ENCODE results near the gene PCNX3. TPM values are rescaled to one million over a fixed set of nuclear protein-coding genes. Genes with fewer than 3 reads are reported as not detected.

PCNX3 gene
- total RNA-seq, 4 donors from 2014 or later = 24.0 to 40.0 (median 30.9) TPM

- peaks cover 45 to 86% (median 59%) of the 10 kb centered on the region in 3 donors for H3K4me1 ChIP-seq
- TF ChIP-seq POLR2A (IDR thresholded peaks at IDR 0.05) = no peak
- peak in 3 of 6 experiments; percentile 16 to 38 (median 32) for TF ChIP-seq CTCF (IDR thresholded peaks at IDR 0.05)
- DNase-seq = no peak
- H3K4me3 ChIP-seq = peak overlapping the region; percentile 80 to 92 (median 84)
- 8 to 27% methylated on average over 2 to 7 of the region's 11 CpGs for WGBS, 2 donors
- no peaks in the 10 kb centered on the region for H3K9me3 ChIP-seq
- intact Hi-C loops (cut with DNase I) = loop anchor here (5.0 kb wide), 1 partner anchor 35 kb away; no protein-coding TSS in a partner anchor
- H3K27ac ChIP-seq = peak overlapping the region; percentile 96 to 99 (median 98)
- H3K27me3 ChIP-seq = no peaks in the 10 kb centered on the region
- H3K36me3 ChIP-seq = peaks cover 0 to 15% (median 0%) of the 10 kb centered on the region in 3 donors
These were observed 43.6 kb upstream of the PCNX3 start for GRCh38 chr11:65571940-65572339.

- 0 to 3% methylated on average over 7 to 9 of the region's 86 CpGs for WGBS, 2 donors
- no peaks in the 10 kb centered on the region for H3K27me3 ChIP-seq
- TF ChIP-seq POLR2A (IDR thresholded peaks at IDR 0.05) (peak in 3 of 4 donors; percentile 39 to 72 (median 68)), CTCF (IDR thresholded peaks at IDR 0.05) (no peak)
- H3K36me3 ChIP-seq = peaks cover 0 to 13% (median 0%) of the 10 kb centered on the region in 3 donors
- no peaks in the 10 kb centered on the region for H3K9me3 ChIP-seq
- DNase-seq = peak; percentile 62
- peak within 1 kb of the TSS; percentile 96 to 99 (median 98) for H3K27ac ChIP-seq
- intact Hi-C loops (cut with DNase I) = loop anchor here (5.0 kb wide), 1 partner anchor 35 kb away; no protein-coding TSS in a partner anchor
- peaks cover 50 to 86% (median 64%) of the 10 kb centered on the region in 3 donors for H3K4me1 ChIP-seq
- H3K4me3 ChIP-seq = peak within 1 kb of the TSS; percentile 80 to 92 (median 84)
These were observed 43.1 kb upstream of the PCNX3 start, which contains the start of gene FAM89B for GRCh38 chr11:65572356-65573051. Gene FAM89B, plus strand, starts transcription at chr11:65572538. Its CDS starts 132 bp downstream, at chr11:65572670.

- DNase-seq = no peak
- Histone ChIP-seq H3K27me3 (no peaks in the 10 kb centered on the region), H3K4me1 (peaks cover 52 to 86% (median 71%) of the 10 kb centered on the region in 3 donors), H3K4me3 (peak overlapping the region; percentile 80 to 92 (median 84)), H3K9me3 (no peaks in the 10 kb centered on the region), H3K27ac (peak overlapping the region; percentile 96 to 99 (median 98)), H3K36me3 (peaks cover 0 to 11% (median 0%) of the 10 kb centered on the region in 3 donors)
- TF ChIP-seq CTCF (IDR thresholded peaks at IDR 0.05) = no peak
- TF ChIP-seq POLR2A (IDR thresholded peaks at IDR 0.05) = no peak
- WGBS, 2 donors = 0 to 14% methylated on average over 1 to 19 of the region's 22 CpGs
- intact Hi-C loops (cut with DNase I) = loop anchor here (5.0 kb wide), 1 partner anchor 36 kb away; no protein-coding TSS in a partner anchor
These were observed 42.0 kb upstream of the PCNX3 start for GRCh38 chr11:65573391-65574079.

GRCh38 chr11:65574109-65574810 lies 41.3 kb upstream of the PCNX3 start:
- Histone ChIP-seq H3K4me1 (peaks cover 48 to 86% (median 67%) of the 10 kb centered on the region in 3 donors), H3K36me3 (peaks cover 0 to 16% (median 3%) of the 10 kb centered on the region in 3 donors), H3K4me3 (peak overlapping the region; percentile 80 to 92 (median 84)), H3K9me3 (no peaks in the 10 kb centered on the region), H3K27ac (peak overlapping the region; percentile 96 to 99 (median 98)), H3K27me3 (no peaks in the 10 kb centered on the region)
- peak in 1 of 4 donors; percentile 40 for TF ChIP-seq POLR2A (IDR thresholded peaks at IDR 0.05)
- peak; percentile 94 to 99 (median 96) for TF ChIP-seq CTCF (IDR thresholded peaks at IDR 0.05)
- 0 to 2% methylated on average over 4 to 12 of the region's 67 CpGs for WGBS, 2 donors
- DNase-seq = peak; percentile 70
- intact Hi-C loops (cut with DNase I) = loop anchor here (5.0 kb wide), 1 partner anchor 37 kb away; no protein-coding TSS in a partner anchor
